ENCODE data around the gene MOV10L1. TPM values are rescaled to one million over a fixed set of nuclear protein-coding genes. Genes with fewer than 3 reads are reported as not detected.

MOV10L1 gene
- total and polyA plus RNA-seq, 9 of the 15 experiments (the other 6 are each of a cell fraction or from before 2014, with no cell fraction given), result 0.06 to 0.43 (median 0.15) TPM

DNA sequence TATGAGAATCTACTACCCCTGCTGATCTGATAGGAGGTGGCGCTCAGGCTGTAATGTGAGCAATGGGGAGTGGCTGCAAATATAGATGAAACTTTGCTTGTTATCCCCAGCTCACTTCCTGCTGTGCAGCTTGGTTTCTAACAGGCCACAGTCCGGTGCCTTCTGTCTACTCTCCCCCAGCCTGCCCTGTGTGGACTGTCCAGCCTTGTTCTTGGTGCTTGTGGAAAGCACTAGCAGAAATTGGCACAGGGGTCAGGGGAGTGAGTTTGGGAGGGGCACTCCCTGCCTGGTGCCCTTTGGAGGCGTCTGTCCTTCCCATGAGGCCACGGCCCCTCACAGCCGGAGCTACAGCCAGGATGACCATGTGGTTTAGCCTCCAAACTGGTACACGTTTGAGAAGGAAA is 14.3 kb downstream of the MOV10L1 start (continued):
- TF ChIP-seq NRF1 (conservative IDR thresholded peaks at IDR 0.05 in 1 of 2, IDR thresholded peaks at IDR 0.05 in 1 of 2) (peak in 1 of 2 experiments; percentile 18; a peak in 1 of 4 replicates), EP400 (IDR thresholded peaks at IDR 0.05) (peak; percentile 52), IRF1 (CRISPR knock-in tag; IDR thresholded peaks at IDR 0.05; ENCODE audit: borderline replicate concordance) (no peak), ZNF507 (tag; conservative IDR thresholded peaks at IDR 0.05) (no peak), L3MBTL2 (IDR thresholded peaks at IDR 0.05) (peak; percentile 57; the same call in 1 of the 2 replicates), HBP1 (CRISPR knock-in tag; IDR thresholded peaks at IDR 0.05) (no peak), MGA (IDR thresholded peaks at IDR 0.05) (peak; percentile 55), ZNF717 (CRISPR knock-in tag; IDR thresholded peaks at IDR 0.05) (no peak), ARID2 (IDR thresholded peaks at IDR 0.05) (no peak), POLR2G (IDR thresholded peaks at IDR 0.05; ENCODE audit: low read depth, low read length) (0 out of 2 replicates have a peak, but pooled peaks have one; percentile 19)
- TF ChIP-seq, protein P1, sequence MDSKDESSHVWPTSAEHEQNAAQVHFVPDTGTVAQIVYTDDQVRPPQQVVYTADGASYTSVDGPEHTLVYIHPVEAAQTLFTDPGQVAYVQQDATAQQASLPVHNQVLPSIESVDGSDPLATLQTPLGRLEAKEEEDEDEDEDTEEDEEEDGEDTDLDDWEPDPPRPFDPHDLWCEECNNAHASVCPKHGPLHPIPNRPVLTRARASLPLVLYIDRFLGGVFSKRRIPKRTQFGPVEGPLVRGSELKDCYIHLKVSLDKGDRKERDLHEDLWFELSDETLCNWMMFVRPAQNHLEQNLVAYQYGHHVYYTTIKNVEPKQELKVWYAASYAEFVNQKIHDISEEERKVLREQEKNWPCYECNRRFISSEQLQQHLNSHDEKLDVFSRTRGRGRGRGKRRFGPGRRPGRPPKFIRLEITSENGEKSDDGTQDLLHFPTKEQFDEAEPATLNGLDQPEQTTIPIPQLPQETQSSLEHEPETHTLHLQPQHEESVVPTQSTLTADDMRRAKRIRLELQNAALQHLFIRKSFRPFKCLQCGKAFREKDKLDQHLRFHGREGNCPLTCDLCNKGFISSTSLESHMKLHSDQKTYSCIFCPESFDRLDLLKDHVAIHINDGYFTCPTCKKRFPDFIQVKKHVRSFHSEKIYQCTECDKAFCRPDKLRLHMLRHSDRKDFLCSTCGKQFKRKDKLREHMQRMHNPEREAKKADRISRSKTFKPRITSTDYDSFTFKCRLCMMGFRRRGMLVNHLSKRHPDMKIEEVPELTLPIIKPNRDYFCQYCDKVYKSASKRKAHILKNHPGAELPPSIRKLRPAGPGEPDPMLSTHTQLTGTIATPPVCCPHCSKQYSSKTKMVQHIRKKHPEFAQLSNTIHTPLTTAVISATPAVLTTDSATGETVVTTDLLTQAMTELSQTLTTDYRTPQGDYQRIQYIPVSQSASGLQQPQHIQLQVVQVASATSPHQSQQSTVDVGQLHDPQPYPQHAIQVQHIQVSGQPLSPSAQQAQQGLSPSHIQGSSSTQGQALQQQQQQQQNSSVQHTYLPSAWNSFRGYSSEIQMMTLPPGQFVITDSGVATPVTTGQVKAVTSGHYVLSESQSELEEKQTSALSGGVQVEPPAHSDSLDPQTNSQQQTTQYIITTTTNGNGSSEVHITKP (IDR thresholded peaks at IDR 0.05; ENCODE audit: partially characterized antibody), result peak; percentile 27

Data from K562 (cell line).